ELR (cell line): ENCODE data around the gene TGFB1I1.
"Not testable (repeated sequence)": the region's sequence is repeated elsewhere in the genome, so short reads cannot be mapped to it uniquely, and the experiment has no call there.

Source experiments
- DNase-seq: peaks from one replicate; pipeline ENCODE4 v3.0.0-alpha.2; 2015; ENCODE audit warnings: low read depth

The TGFB1I1 gene

DNA sequence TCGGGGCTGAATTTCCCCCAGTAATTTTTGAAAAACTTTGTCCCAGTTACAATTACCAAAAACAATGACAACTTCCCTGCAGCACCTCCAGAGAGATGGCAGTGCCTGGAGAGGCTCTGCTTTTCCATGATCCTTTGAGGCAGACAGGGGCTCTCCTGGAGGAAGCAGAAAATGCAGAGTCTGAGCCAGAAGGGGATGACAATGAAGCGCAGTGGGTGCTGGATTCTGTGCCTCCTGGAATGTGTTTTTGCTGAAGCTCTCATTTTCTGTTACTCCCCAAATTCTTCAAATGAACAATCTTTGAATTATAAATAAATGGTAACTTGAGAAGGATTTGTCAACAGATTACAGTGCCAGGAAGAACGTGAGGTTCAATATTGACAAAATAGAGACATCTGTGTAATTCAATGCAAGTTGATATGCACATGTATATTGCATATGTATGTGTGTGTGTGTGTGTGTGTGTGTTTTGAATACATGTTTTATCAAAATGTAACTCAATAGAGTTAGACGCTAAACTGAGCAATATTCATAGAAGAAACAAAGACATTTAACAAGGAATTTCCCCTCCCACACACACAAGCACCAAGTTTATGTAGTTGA lies 45.9 kb downstream of the TGFB1I1 start:
- no peak for DNase-seq

- no peak for DNase-seq
Observed at GRCh38 chr16:31519759-31520431, 47.9 kb downstream of the TGFB1I1 start.

GRCh38 chr16:31521368-31521767 lies 49.4 kb downstream of the TGFB1I1 start:
- no peak for DNase-seq

- no peak for DNase-seq
Observed at GRCh38 chr16:31522071-31522470, 50.1 kb downstream of the TGFB1I1 start.

DNA sequence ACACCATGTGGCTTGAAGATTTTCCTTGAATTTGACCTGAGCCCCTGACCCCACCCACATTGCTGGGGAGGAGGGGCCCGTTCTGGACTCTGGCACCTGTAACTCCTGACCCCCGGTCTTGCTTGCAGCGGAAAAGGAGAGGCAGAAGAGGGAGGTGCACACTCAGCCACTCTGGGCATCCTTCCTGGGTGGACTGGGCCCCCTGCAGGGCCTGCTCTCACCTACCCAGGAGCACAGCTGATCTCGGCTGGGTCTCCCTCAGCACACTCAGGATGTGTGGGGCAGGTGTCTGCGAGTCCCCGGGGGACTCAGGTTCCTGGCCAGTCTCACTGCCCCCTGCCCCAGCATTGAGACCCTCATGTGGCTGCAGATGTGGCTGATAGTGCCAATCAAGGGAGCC lies 51.8 kb downstream of the TGFB1I1 start:
- not testable (repeated sequence) for DNase-seq

DNA sequence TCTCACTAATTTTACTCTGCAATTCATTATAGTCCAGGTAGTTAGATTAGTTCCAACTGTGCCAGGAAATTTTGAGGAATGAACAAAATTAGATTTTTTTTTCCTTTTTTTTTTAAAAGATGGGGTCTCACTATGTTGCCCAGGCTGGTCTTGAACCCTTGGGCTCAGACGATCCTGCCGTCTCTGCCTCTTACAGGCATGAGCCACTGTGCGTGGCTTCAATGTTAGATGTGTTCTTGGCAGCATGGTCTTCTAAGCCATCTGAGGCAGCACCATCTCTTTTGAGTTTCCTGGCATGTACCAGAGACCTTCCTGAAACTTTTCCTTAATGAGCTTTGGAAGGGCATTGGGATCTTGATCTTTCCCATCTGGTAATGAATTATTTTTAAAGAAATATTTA lies 53.2 kb downstream of the TGFB1I1 start:
- no peak for DNase-seq
